Measurements from ENCODE around the gene ENTPD8. TPM values are rescaled to one million over a fixed set of nuclear protein-coding genes. Genes with fewer than 3 reads are reported as not detected.

ENTPD8 gene
- total RNA-seq, 1 donor from 2014 or later, result not detected

DNA sequence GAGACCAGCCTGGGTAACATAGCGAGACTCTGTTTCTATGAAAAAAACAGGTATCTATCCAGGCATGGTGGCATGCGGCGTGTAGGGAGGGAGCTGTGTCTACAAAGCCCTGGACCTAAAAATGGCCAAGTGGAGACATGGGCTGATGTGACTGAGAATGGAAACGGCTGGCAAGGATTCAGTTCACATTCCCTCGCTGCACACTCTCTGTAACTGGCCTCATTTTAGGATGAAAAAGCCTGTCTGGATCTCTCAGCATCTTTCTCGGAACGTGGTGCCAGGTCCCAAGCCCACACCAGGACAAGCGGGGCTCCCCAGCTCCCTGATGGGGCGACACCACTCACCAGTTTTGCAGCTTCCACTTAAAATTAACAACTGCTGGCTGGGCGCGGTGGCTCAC, 31.6 kb downstream of the ENTPD8 start:
- H3K4me1 Mint-ChIP-seq, result peaks cover 12% of the 10 kb centered on the region
- no peaks in the 10 kb centered on the region for H3K79me2 ChIP-seq (ENCODE audit: low read depth)
- no peak for DNase-seq (ENCODE audit: low spot score)
- H3K9ac ChIP-seq, result no peak overlapping the region
- H3K27me3 ChIP-seq, result peaks cover 10% of the 10 kb centered on the region
- H3K27ac Mint-ChIP-seq, result peak overlapping the region; percentile 53
- H3K4me1 ChIP-seq, result peaks cover 13% of the 10 kb centered on the region
- no peak overlapping the region for H3K4me3 Mint-ChIP-seq
- TF ChIP-seq CTCF (IDR thresholded peaks at IDR 0.05), result no peak
- TF ChIP-seq EZH2 (IDR thresholded peaks at IDR 0.05), result no peak
- TF ChIP-seq EZH2phosphoT487 (IDR thresholded peaks at IDR 0.05), result no peak
- H3F3A ChIP-seq (ENCODE audit: low read depth), result no peaks in the 10 kb centered on the region
- H3K27ac ChIP-seq, result no peak overlapping the region
- no peak overlapping the region for H3K4me3 ChIP-seq
- no peaks in the 10 kb centered on the region for H3K9me3 Mint-ChIP-seq
- H3K27me3 Mint-ChIP-seq (ENCODE audit: insufficient read depth, low read depth), result peaks cover 2% of the 10 kb centered on the region
- H3K36me3 Mint-ChIP-seq, result no peaks in the 10 kb centered on the region
- H3K4me2 ChIP-seq, result no peak overlapping the region
- peaks cover 32% of the 10 kb centered on the region for H4K20me1 ChIP-seq (ENCODE audit: low read depth)
- H3K36me3 ChIP-seq, result no peaks in the 10 kb centered on the region
- no peak overlapping the region for H2AFZ ChIP-seq (replicated peaks)
- H3K9me3 ChIP-seq (ENCODE audit: low read depth), result no peaks in the 10 kb centered on the region

DNA sequence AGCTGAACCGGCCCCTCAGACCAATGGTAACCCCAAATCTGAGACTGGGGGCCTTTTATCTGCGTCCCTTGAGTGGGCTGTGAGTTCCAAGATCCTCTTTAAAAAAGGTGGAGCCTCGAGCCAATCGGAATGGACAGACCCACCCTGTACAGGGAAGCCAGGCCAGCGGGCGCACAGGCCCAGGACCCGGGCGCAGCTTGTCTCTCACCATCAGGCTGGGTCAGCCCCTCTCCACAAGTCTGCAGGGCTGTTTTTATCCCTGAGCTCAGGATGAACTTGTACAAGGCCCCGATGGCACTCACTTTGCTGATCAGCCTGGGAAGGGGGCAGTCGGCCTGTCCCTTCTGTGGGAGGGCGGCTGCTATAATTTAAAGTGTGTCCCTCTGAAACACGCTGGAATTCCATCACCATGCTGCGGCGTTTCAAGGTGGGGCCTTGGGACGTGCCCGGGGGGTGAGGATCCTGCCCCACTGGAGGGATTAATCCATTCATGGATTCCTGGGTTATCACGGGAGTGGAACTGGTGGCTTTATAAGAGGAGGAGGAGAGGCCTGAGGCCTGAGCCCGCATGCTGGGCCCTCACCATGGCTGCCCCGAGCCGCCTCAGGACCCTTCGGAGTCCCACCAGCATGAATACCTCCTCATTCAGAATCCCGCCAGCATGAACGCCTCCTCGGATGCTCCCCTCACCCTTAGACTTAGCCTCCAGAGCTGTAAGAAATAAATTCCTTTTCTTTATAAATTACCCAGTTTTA, 32.3 kb downstream of the ENTPD8 start:
- no peak overlapping the region for H3K9ac ChIP-seq
- Mint-ChIP-seq H3K4me3 (no peak overlapping the region), H3K4me1 (peaks cover 10% of the 10 kb centered on the region), H3K27ac (no peak overlapping the region), H3K9me3 (no peaks in the 10 kb centered on the region), H3K36me3 (peaks cover 2% of the 10 kb centered on the region), H3K27me3 (ENCODE audit: insufficient read depth, low read depth) (peaks cover 2% of the 10 kb centered on the region)
- H3F3A ChIP-seq (ENCODE audit: low read depth), result no peaks in the 10 kb centered on the region
- H2AFZ ChIP-seq (replicated peaks), result no peak overlapping the region
- peaks cover 32% of the 10 kb centered on the region for H4K20me1 ChIP-seq (ENCODE audit: low read depth)
- H3K9me3 ChIP-seq (ENCODE audit: low read depth), result no peaks in the 10 kb centered on the region
- no peak for DNase-seq (ENCODE audit: low spot score)
- no peak overlapping the region for H3K4me2 ChIP-seq
- no peaks in the 10 kb centered on the region for H3K79me2 ChIP-seq (ENCODE audit: low read depth)
- H3K27ac ChIP-seq, result no peak overlapping the region
- TF ChIP-seq EZH2phosphoT487 (IDR thresholded peaks at IDR 0.05) (no peak), EZH2 (IDR thresholded peaks at IDR 0.05) (no peak), CTCF (IDR thresholded peaks at IDR 0.05) (no peak)
- peaks cover 13% of the 10 kb centered on the region for H3K4me1 ChIP-seq
- no peak overlapping the region for H3K4me3 ChIP-seq
- no peaks in the 10 kb centered on the region for H3K36me3 ChIP-seq
- peaks cover 10% of the 10 kb centered on the region for H3K27me3 ChIP-seq

- peak overlapping the region; percentile 44 for H3K4me3 ChIP-seq
- TF ChIP-seq EZH2phosphoT487 (IDR thresholded peaks at IDR 0.05) (no peak), CTCF (IDR thresholded peaks at IDR 0.05) (no peak), EZH2 (IDR thresholded peaks at IDR 0.05) (no peak)
- H4K20me1 ChIP-seq (ENCODE audit: low read depth), result peaks cover 32% of the 10 kb centered on the region
- Mint-ChIP-seq H3K27ac (no peak overlapping the region), H3K27me3 (ENCODE audit: insufficient read depth, low read depth) (peaks cover 2% of the 10 kb centered on the region), H3K4me1 (peaks cover 10% of the 10 kb centered on the region), H3K9me3 (peaks cover under 1% of the 10 kb centered on the region), H3K36me3 (peaks cover 3% of the 10 kb centered on the region), H3K4me3 (no peak overlapping the region)
- DNase-seq (ENCODE audit: low spot score), result no peak
- peaks cover 13% of the 10 kb centered on the region for H3K4me1 ChIP-seq
- H3K9ac ChIP-seq, result no peak overlapping the region
- no peaks in the 10 kb centered on the region for H3K9me3 ChIP-seq (ENCODE audit: low read depth)
- H3K27ac ChIP-seq, result no peak overlapping the region
- H2AFZ ChIP-seq (replicated peaks), result no peak overlapping the region
- peak overlapping the region; percentile 88 for H3K4me2 ChIP-seq
- H3F3A ChIP-seq (ENCODE audit: low read depth), result no peaks in the 10 kb centered on the region
- H3K36me3 ChIP-seq, result no peaks in the 10 kb centered on the region
- H3K79me2 ChIP-seq (ENCODE audit: low read depth), result no peaks in the 10 kb centered on the region
- peaks cover 10% of the 10 kb centered on the region for H3K27me3 ChIP-seq
Observed at GRCh38 chr9:137407590-137408300, 33.4 kb downstream of the ENTPD8 start.

Measured in neural progenitor cell (in vitro differentiated cells).